Measurements from ENCODE around the gene PLAAT4.

PLAAT4 gene

GRCh38 chr11:63592975-63593395 is 56.4 kb downstream of the PLAAT4 start:
- TF ChIP-seq CTCF (IDR thresholded peaks at IDR 0.05; ENCODE audit: borderline replicate concordance, control extremely low read depth, extremely low read depth, insufficient read depth, missing control alignments), result peak; percentile 39
- in situ Hi-C loops (cut with MboI; ENCODE audit: low sequenced_read_pairs, unreplicated experiment), result no loop called here
- DNase-seq (ENCODE audit: low spot score), result no peak

DNA sequence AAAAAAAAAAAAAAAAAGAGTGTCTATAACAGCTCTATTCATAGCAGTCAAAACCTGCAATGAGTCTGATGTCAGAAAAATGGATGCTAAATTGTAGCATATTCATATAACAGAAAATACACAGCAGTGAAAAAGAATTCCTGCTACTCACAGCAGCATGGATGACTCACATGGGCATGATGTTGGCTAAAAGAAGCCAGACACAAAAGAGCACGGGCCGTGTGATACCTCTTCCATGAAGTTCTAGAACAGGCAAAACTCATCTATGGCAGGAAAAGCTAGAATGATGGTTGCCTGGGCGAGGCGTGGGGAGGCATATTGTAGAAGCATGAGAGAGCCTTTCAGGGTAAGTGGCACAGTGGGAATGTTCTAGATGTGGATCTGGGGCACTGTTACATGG is 58.7 kb downstream of the PLAAT4 start:
- TF ChIP-seq CTCF (IDR thresholded peaks at IDR 0.05; ENCODE audit: borderline replicate concordance, control extremely low read depth, extremely low read depth, insufficient read depth, missing control alignments), result no peak
- in situ Hi-C loops (cut with MboI; ENCODE audit: low sequenced_read_pairs, unreplicated experiment), result no loop called here
- no peak for DNase-seq (ENCODE audit: low spot score)

Measured in GM13976 (cell line).